GM21528 (cell line): Measurements from ENCODE around the gene SYNPO2L.
"Not testable (repeated sequence)": the region's sequence is repeated elsewhere in the genome, so short reads cannot be mapped to it uniquely, and the experiment has no call there.

Experiments
- ATAC-seq: cut with Tn5 transposase; IDR thresholded peaks from one replicate; pipeline ENCODE4 v1.9.1; 2021; ENCODE audit warnings: mild to moderate bottlenecking, moderate library complexity; ENCODE audit not compliant: unreplicated experiment, low FRiP score

SYNPO2L gene

DNA sequence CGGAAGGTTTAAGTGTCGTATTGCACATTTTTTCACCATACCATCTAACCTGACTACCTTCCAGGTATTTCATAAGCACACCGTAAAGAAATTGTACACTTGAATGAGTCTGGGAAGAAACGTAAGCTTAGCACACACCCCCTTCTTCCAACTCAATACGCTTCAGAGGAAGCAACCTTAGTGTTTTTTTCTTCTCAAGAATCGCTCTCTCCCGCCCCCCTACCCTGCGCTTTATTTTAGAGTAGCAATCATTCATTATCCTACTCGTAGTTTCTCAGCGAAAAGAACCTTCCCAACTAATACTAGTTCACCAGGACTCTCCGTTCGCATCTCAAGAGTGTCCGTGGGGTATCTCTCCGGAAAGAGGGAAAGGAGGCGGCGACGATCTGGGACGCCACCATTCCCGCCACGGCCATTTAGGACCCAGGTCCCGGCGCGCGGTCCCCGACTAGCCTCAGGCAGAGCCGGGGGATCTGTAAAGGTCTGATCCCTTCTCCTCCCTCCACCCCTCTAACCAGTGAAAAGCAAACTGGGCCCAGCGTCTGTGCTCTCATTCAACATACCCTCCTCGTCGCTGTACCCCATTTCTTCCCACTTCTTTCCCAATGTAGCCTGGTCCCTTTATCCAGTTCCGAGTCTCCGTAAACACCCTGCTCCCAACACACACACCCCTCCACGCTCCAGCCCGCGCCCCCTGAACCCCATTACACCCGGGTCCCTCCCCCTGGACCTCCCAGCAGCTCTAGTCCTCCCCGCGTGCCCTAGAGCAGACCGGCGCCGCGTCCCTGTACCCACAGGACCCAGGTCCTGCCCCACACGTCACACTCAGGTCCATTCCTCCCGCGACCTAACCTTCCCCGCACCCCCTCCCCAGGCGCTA lies 30.6 kb downstream of the SYNPO2L start:
- peak; percentile 35 for ATAC-seq

DNA sequence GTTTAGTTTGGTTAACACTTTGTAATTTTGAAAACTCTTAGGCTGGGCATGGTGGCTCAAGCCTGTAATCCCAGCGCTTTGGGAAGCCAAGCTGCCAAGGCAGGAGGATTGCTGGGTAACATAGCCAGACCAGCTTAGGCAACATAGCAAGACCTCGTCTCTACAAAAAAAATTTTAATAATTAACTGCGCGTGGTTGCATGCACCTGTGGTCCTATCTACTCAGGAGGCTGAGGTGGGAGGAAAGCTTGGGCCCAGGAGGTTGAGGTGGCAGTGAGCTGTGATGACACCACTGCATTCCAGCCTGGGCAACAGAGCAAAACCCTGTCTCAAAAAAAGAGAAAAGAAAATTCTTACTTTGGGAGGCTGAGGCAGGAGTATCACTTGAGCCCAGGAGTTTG lies 32.8 kb downstream of the SYNPO2L start:
- no peak for ATAC-seq

DNA sequence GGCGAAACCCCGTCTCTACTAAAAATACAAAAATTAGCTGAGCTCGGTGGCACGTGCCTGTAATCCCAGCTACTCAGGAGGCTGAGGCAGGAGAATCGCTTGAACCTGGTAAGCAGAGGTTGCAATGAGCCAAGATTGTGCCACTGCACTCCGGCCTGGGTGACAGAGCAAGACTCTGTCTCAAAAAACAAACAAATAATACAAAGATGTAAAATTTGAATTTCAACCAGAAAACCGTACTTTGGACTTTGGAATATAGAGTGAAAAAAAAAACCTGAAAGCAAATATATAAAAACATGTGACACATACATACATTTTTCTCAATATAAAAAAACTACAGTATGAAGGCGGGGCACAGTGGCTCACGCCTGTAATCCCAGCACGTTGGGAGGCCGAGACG lies 34.9 kb downstream of the SYNPO2L start:
- ATAC-seq, result not testable (repeated sequence)

DNA sequence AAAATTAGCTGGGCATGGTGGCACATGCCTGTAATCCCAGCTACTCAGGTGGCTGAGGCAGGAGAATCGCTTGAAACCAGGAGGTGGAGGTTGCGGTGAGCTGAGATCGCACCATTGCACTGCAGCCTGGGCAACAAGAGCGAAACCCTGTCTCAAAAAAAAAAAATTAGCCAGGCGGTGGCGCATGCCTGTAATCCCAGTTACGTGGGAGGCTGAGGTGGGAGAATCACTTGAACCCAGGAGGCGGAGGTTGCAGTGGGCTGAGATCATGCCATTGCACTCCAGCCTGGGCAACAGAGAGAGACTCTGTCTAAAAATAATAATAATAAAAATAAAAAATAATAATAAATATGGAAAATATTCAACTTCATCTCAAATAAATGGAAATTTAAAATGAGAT lies 38.7 kb downstream of the SYNPO2L start:
- ATAC-seq, result not testable (repeated sequence)

DNA sequence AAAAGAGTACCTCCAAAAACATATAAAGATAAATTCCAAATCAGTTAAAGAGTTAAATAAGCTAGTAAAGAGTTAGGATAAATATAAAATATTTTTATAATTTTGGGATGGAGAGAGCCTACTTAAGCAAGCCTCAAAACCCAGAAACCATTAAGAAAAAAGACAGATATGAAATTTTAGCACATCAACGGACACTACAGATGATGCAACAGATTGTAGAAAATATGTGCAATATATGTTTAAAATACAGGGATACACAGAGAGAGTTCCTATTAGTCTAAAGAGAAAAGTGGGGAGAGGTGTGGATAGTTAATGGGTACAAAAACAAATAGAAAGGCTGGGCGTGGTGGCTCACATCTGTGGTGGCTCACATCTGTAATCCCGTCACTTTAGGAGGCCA lies 41.1 kb downstream of the SYNPO2L start:
- no peak for ATAC-seq

DNA sequence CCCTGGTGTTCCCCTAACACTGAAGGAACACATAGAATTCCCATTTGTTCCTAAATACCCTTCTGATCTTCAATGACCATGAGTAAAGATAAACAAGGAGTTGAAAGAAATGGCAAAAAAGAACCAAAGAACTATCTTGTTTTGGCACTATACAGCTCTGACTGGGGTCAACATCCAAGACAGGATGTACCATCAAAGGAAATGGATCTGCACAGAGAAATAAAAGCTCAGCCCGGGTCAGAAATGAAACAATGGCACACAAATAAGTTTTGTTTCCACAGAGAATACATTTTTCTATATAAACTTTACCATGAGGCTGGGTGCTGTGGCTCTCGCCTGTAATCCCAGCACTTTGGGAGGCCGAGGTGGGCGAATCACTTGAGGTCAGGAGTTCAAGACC lies 46.7 kb downstream of the SYNPO2L start:
- ATAC-seq, result no peak

DNA sequence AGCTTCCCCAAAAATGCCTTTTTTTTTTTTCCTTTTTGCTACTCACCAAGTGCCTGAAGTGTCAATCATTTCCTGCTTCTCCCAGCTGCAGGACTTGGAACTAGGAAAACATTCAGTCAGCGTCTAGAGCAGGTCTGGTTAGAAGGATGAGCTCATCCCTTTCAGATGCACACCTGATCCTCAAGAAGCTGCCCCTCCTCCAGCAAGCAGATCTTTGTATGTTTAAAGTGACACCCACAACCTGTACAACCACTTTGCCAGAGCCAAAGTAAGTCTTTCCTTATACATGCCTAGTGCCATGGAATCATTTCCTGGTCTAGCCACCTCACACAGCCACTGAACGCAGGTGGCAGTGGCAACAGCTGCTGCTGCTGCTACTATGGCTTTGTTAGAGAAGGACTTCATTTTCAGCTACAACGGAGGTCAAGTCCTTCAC lies 54.3 kb downstream of the SYNPO2L start:
- no peak for ATAC-seq

DNA sequence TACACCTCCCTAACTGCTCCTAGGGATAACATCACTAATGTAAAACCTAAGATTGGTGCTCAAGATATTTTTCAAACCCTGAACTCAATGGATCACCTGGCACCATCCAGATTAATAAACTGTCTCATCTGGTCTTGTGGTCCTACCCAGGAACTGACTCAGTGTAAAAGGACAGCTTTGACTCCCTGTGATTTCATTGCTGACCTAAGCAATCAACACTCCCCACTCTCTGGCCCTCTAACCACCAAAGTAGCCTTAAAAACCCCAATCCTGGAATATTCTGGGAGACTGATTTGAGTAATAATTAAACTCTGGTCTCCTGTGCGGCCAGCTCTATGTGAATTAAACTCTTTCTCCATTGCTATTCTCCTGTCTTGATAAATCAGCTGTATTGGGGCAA lies 58.5 kb downstream of the SYNPO2L start:
- no peak for ATAC-seq
